ENCODE measurements around the gene ABCG4. TPM values are rescaled to one million over a fixed set of nuclear protein-coding genes. Genes with fewer than 3 reads are reported as not detected.

Gene ABCG4
- total RNA-seq, 2 donors from 2014 or later = 0.33 TPM; not detected in 1

GRCh38 chr11:119144825-119145486 lies 3.9 kb upstream of the ABCG4 start:
- Histone ChIP-seq H3K27ac (no peak overlapping the region), H3K27me3 (peaks cover 0 to 10% of the 10 kb centered on the region in 2 donors), H3K4me1 (peaks cover 17% of the 10 kb centered on the region), H3K36me3 (replicated peaks in 1 of 2; ENCODE audit: insufficient read depth in 1 of 2, low read depth in 2 of 2) (no peaks in the 10 kb centered on the region), H3K4me3 (no peak overlapping the region), H3K9me3 (no peaks in the 10 kb centered on the region)
- 12 to 13% methylated on average over 7 of the region's 7 CpGs for WGBS, 2 donors
- intact Hi-C loops (cut with DNase I) = no loop called here
- peak; percentile 81 for ATAC-seq
- peak; percentile 66 to 76 (median 70) for DNase-seq
- no peak for TF ChIP-seq POLR2A (IDR thresholded peaks at IDR 0.05)
- TF ChIP-seq, protein P1, sequence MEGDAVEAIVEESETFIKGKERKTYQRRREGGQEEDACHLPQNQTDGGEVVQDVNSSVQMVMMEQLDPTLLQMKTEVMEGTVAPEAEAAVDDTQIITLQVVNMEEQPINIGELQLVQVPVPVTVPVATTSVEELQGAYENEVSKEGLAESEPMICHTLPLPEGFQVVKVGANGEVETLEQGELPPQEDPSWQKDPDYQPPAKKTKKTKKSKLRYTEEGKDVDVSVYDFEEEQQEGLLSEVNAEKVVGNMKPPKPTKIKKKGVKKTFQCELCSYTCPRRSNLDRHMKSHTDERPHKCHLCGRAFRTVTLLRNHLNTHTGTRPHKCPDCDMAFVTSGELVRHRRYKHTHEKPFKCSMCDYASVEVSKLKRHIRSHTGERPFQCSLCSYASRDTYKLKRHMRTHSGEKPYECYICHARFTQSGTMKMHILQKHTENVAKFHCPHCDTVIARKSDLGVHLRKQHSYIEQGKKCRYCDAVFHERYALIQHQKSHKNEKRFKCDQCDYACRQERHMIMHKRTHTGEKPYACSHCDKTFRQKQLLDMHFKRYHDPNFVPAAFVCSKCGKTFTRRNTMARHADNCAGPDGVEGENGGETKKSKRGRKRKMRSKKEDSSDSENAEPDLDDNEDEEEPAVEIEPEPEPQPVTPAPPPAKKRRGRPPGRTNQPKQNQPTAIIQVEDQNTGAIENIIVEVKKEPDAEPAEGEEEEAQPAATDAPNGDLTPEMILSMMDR (IDR thresholded peaks at IDR 0.05) = peak; percentile 39 to 67 (median 58)

GRCh38 chr11:119145551-119145950 lies 3.3 kb upstream of the ABCG4 start:
- no peak for ATAC-seq
- no peak for DNase-seq

GRCh38 chr11:119147604-119148333 lies 1.1 kb upstream of the ABCG4 start:
- Histone ChIP-seq H3K27ac (no peak overlapping the region), H3K36me3 (replicated peaks in 1 of 2; ENCODE audit: insufficient read depth in 1 of 2, low read depth in 2 of 2) (no peaks in the 10 kb centered on the region), H3K9me3 (no peaks in the 10 kb centered on the region), H3K27me3 (peaks cover 0 to 11% of the 10 kb centered on the region in 2 donors), H3K4me1 (peaks cover 17% of the 10 kb centered on the region), H3K4me3 (no peak overlapping the region)
- intact Hi-C loops (cut with DNase I) = no loop called here
- no peak for DNase-seq
- TF ChIP-seq POLR2A (IDR thresholded peaks at IDR 0.05) = no peak
- TF ChIP-seq, protein P1 (IDR thresholded peaks at IDR 0.05) = no peak
- WGBS, 2 donors = 62 to 63% methylated on average over 6 of the region's 6 CpGs
- ATAC-seq = no peak

More at GRCh38 chr11:119145551-119145950, 3.3 kb upstream of the ABCG4 start:
- 35 to 51% methylated on average over 3 of the region's 3 CpGs for WGBS, 2 donors
- intact Hi-C loops (cut with DNase I) = no loop called here
- TF ChIP-seq POLR2A (IDR thresholded peaks at IDR 0.05) = no peak
- TF ChIP-seq, protein P1 (IDR thresholded peaks at IDR 0.05) = no peak
- Histone ChIP-seq H3K36me3 (replicated peaks in 1 of 2; ENCODE audit: insufficient read depth in 1 of 2, low read depth in 2 of 2) (no peaks in the 10 kb centered on the region), H3K9me3 (no peaks in the 10 kb centered on the region), H3K27me3 (peaks cover 0 to 11% of the 10 kb centered on the region in 2 donors), H3K27ac (no peak overlapping the region), H3K4me3 (no peak overlapping the region), H3K4me1 (peaks cover 17% of the 10 kb centered on the region)

DNA sequence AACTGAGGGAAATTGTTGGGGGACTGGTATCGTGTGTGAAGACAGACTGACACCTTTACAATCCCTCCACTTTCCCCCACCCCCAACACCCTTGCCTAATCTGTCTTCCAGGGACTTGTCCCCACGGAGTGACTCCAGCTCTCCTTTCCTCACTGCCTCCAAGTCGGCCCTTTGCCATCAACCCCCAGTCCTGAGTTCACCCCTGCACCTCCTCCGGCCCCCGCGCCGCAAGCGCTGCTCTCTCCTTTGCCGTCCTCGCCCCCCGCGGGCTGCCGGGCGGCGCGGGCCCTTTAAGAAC lies 183 bp upstream of the ABCG4 start:
- Histone ChIP-seq H3K36me3 (replicated peaks in 1 of 2; ENCODE audit: insufficient read depth in 1 of 2, low read depth in 2 of 2) (no peaks in the 10 kb centered on the region), H3K4me1 (peaks cover 17% of the 10 kb centered on the region), H3K4me3 (peak overlapping the region in 1 of 2 donors; percentile 18), H3K27me3 (peaks cover 0 to 11% of the 10 kb centered on the region in 2 donors), H3K9me3 (no peaks in the 10 kb centered on the region), H3K27ac (no peak overlapping the region)
- ATAC-seq = peak; percentile 2
- TF ChIP-seq, protein P1 (IDR thresholded peaks at IDR 0.05) = no peak
- no peak for TF ChIP-seq POLR2A (IDR thresholded peaks at IDR 0.05)
- intact Hi-C loops (cut with DNase I) = no loop called here
- WGBS, 2 donors = 1 to 3% methylated on average over 13 to 16 of the region's 16 CpGs
- no peak for DNase-seq
